ELR (cell line): ENCODE data around the gene SMPX.
A peak's percentile ranks its signal among the peaks of the same experiment; 100 is the strongest.
"Not testable (repeated sequence)": the region's sequence is repeated elsewhere in the genome, so short reads cannot be mapped to it uniquely, and the experiment has no call there.

ENCODE experiments used
- DNase-seq: peaks from one replicate; pipeline ENCODE4 v3.0.0-alpha.2; 2015; ENCODE audit warnings: low read depth

Gene SMPX

DNA sequence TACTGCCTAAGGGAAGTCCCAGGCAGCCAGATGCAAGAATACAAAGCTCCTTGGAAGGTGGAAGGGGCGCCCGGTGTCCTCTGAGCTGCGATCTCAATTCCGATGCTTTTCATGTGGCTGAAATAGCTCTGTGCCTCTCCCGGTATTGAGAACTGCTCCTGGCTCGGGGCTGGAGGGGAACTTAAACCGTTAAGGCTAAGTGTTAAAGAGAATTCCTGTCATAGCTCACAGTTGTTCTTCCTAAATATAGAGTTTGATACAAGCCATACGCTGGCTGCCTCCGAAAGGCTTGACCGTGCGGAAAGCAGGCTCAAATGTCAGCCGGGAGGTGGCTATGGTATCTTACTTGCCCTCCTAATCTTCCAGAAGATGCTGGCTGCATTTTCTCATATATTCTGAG is at the start of gene SMPX:
SMPX (minus strand) TSS at position 157 of the 400 bp plus-strand sequence. CDS start 3,826 bp downstream, outside the sequence.
- no peak for DNase-seq

GRCh38 chrX:21806691-21807090 is 48.8 kb upstream of the SMPX start:
- DNase-seq: peak; percentile 27

DNA sequence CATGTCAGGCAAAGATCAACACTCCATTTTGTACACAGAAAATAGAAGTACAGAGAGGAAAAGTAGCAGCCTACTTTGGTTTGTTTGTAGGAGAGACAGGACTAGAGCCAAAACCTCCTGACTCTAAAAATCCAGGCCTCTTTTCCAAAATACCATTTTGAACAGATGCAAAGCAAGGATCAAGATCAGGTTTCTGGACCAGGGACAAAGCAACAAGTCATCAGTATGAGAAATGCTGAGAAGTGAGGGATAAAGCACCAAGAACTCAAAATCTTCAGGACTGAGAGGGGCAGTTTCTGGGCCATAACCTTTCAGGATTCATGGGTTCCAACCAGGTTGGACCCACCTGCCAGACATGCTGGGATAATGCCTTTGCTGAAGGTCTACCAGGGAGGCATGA is 44.9 kb upstream of the SMPX start:
- no peak for DNase-seq

- DNase-seq: no peak
Measured at GRCh38 chrX:21802054-21802670, 44.2 kb upstream of the SMPX start.

- peak; percentile 5 for DNase-seq
Measured at GRCh38 chrX:21800344-21800770, 42.4 kb upstream of the SMPX start.

DNA sequence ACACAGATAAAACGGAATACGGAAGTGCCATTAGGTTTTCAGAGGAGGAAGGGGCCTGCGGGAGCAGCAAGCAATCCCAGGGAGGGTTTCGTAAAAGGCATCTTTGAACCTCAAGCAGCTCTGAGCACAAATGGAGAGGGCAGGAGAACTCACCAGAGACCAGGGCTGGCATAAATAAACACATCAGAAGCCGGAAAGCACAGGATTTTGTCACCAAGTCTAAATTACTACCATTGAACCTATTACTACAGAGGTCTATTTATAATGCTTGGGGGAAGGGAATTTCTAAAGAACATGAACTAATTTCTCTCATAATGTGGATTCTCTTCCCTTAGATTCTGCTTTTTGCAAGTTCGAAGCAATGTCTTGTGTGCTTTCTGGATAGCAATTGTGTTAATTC is 41.9 kb upstream of the SMPX start:
- no peak for DNase-seq

GRCh38 chrX:21798677-21799219 is 40.8 kb upstream of the SMPX start:
- peak; percentile 54 for DNase-seq

DNA sequence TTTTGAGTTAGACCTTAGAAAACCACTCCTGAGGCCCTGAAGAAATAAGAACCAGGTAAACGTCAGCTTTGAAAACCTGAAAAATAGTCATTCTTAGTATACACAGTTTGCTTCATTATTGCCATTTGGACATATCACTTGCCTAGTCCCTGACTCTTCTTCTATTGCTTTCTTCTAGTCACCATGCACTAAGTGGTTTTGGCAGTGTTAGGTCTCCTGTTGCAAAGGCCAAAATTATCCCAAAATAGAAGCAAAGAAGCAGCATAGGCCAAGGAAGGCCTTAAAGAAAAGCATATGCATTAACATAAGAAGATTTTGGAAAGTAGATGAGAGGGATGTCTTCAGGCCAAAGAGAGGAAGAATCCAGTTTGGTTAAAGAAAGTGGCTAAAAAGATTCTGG is 24.1 kb upstream of the SMPX start:
- DNase-seq: no peak

DNA sequence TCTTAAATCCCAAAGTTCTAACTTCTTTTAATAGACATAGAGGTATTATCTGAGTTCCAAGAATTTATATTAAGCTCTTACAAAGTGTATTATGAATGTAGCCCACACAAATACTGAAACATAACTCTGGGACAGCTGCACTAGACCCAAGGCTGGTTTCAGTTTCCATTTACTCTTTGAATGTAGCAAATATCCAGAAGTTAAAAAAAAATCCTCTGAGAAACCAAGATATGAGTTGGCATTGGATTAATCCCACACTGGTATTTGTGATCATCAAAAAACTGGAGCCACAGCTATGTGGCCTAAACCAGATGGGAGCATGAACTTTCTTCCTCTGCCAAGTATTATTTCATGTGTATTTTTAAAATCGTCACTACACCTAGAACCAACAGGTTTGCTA is 23.6 kb upstream of the SMPX start:
- DNase-seq: no peak

GRCh38 chrX:21779095-21779494 is 21.2 kb upstream of the SMPX start:
- DNase-seq: no peak

GRCh38 chrX:21778236-21778635 is 20.3 kb upstream of the SMPX start:
- DNase-seq: no peak

GRCh38 chrX:21775128-21775527 is 17.2 kb upstream of the SMPX start:
- DNase-seq: not testable (repeated sequence)

GRCh38 chrX:21773036-21773435 is 15.1 kb upstream of the SMPX start:
- DNase-seq: not testable (repeated sequence)

GRCh38 chrX:21770631-21771321 is 12.9 kb upstream of the SMPX start:
- DNase-seq: no peak

- peak; percentile 25 for DNase-seq
Measured at GRCh38 chrX:21766101-21766500, 8.2 kb upstream of the SMPX start.

- no peak for DNase-seq
Measured at GRCh38 chrX:21764008-21764407, 6.1 kb upstream of the SMPX start.

DNA sequence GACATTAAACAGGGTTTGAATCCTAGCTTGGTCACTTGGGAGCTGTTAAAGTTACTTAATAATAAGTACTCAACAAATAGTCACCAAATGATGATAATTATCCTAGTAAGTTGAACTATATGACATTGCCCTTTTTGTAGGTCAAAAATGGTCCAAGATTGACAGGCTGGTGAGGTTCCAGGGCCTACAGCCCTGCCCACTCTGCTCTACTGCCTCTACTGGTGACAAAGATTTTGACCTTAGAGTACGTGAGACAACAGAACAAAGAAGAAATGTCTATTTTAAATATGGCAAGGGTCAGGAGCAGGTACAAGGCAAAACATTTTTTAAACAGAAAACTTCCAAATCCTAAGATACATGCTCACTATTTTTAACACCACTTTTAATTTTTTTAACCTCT is 572 bp upstream of the SMPX start:
- DNase-seq: no peak

GRCh38 chrX:21756785-21757529 is 959 bp downstream of the SMPX start:
- DNase-seq: no peak

GRCh38 chrX:21749924-21750323 is 8.0 kb downstream of the SMPX start:
- DNase-seq: no peak

DNA sequence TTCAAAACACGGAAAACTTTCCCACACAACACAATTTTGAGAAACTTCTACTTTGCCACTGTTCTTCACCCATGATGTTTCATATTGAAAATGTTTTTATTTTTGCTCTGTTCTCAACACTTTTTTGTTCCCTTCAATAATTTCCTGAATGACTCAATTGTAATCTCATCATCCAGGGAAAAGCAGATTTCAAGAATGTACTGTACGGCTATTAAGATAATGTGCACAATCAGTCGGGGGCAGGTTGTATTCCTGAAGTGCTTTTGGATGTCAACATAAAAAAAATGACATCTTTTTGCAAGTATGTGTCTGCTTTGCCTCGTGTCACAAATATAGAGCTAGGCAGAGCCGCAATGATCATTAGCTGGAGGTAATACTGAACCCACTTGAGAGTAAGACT is 9.7 kb downstream of the SMPX start:
- DNase-seq: no peak

DNA sequence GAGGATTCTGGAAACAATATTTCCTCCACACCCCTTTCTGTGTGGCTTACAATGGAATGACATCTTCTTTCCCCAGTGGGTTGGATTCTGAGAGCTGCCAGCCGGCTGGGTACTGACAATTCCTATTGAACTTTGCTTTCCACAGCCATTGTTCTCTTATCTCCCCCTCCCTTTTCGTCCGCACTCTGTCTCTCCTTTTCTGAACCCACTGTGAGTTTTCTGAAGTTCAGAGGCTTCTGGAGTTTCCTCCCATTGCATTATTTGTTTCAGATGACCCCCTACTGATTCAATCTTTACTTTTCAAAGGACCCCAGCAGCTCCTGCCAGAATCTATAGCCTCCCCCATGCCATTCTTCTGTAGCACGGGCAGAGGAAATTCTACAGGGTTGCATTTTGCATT is 10.4 kb downstream of the SMPX start:
- DNase-seq: no peak

DNA sequence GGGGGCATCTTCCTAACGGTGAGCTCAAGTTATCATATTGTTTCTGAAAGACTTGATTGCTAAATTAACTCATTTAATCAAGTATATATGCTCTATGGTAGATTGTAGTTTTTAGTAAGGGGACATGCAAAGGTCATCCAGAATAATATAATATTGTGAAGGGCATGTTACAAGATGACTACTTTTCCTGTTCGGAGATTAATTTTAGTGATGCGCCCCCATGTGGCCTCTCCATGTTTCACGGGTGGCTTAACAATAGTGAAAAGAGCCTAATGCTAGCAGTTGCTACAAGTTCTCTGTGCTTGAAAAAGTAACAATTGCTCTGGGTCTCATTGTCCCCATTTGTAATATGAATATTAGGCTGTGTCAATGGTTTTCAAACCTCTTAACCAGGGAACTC is 12.2 kb downstream of the SMPX start:
- DNase-seq: peak; percentile 46

DNA sequence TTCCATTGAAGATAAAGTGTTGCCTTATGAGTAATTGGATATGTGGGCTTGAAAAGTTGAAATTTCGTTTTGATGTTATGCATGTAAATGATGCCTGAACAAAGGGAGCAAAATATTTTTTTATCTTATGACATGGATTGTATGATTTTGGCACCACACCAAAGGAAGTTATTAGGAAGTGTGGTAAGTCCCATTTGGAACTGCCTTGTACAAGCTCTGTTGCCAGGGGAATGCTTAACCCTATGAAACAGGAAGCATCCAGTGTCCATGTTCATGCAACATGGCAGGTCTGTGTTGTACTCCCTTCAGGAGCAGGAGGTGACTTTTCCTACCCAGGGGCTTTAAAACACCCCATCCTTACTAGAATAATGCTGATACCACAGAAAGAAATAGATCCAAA is 13.2 kb downstream of the SMPX start:
- DNase-seq: no peak
